Left ventricle myocardium inferior (tissue), 1 donor: ENCODE results near the gene APBB3. TPM values are rescaled to one million over a fixed set of nuclear protein-coding genes. Genes with fewer than 3 reads are reported as not detected.

Experiments
- DNase-seq: peaks from one replicate; pipeline ENCODE4 v3.0.0-alpha.2; 2020
- H3K27ac ChIP-seq: fragments of 200-600 bp; replicated peaks from 2 replicates; pipeline ENCODE4 v1.8.0; 2021
- H3K27me3 ChIP-seq: fragments of 200-600 bp; 2 replicates; pipeline ENCODE4 v1.8.0; 2021; ENCODE audit warnings: low read depth
- H3K36me3 ChIP-seq: fragments of 200-600 bp; 2 replicates; pipeline ENCODE4 v1.8.0; 2021
- H3K4me1 ChIP-seq: fragments of 200-600 bp; 2 replicates; pipeline ENCODE4 v1.8.0; 2021
- H3K4me3 ChIP-seq: fragments of 200-600 bp; 2 replicates; pipeline ENCODE4 v1.8.0; 2021; ENCODE audit warnings: mild to moderate bottlenecking, moderate library complexity
- H3K9me3 ChIP-seq: fragments of 200-600 bp; replicated peaks from 2 replicates; pipeline ENCODE4 v1.8.0; 2021
- CTCF ChIP-seq: fragments of 200-600 bp; IDR thresholded peaks from 2 replicates; pipeline ENCODE4 v1.8.0; 2021; ENCODE audit warnings: antibody characterized with exemption, mild to moderate bottlenecking, borderline replicate concordance
- intact Hi-C: fragments of 100-400 bp; cut with micrococcal nuclease; formaldehyde crosslinking; loops from one replicate; pipeline ENCODE4 v1.11.0; 2022
- total RNA-seq: library from RNA; stranded (reverse); fragmentation: NEBNext Ultra II Directional; extraction: Animal tissue kit (Norgen Biotek cat#: 25700); gene quantifications from one replicate; pipeline ENCODE4 v1.2.1, GENCODE V29; 2021
- donor health status: DM: no; HTN: yes; CAD: no; lungs with severe emphysema.

Gene APBB3
- total RNA-seq, 1 donor from 2014 or later = 12.1 TPM

GRCh38 chr5:140557965-140558364 lies 6.4 kb downstream of the APBB3 start:
- peaks cover 65% of the 10 kb centered on the region for H3K4me1 ChIP-seq
- no peak for DNase-seq
- intact Hi-C loops = no loop called here
- no peak for TF ChIP-seq CTCF
- H3K27me3 ChIP-seq = no peaks in the 10 kb centered on the region
- H3K36me3 ChIP-seq = peaks cover 28% of the 10 kb centered on the region
- H3K4me3 ChIP-seq = peak overlapping the region; percentile 80
- H3K9me3 ChIP-seq = no peaks in the 10 kb centered on the region
- peak overlapping the region; percentile 91 for H3K27ac ChIP-seq

GRCh38 chr5:140557136-140557805 lies 7.1 kb downstream of the APBB3 start, which contains the start of gene SRA1:
TSS of gene SRA1 (minus strand) at chr5:140557473. CDS start at chr5:140557452, 21 bp downstream.
- intact Hi-C loops = no loop called here

GRCh38 chr5:140556438-140556837 lies 8.0 kb downstream of the APBB3 start:
- intact Hi-C loops = no loop called here
- no peak for DNase-seq
- peaks cover 33% of the 10 kb centered on the region for H3K36me3 ChIP-seq
- H3K4me3 ChIP-seq = peak overlapping the region; percentile 80
- TF ChIP-seq CTCF = no peak
- H3K4me1 ChIP-seq = peaks cover 52% of the 10 kb centered on the region
- no peaks in the 10 kb centered on the region for H3K9me3 ChIP-seq
- no peaks in the 10 kb centered on the region for H3K27me3 ChIP-seq
- peak overlapping the region; percentile 91 for H3K27ac ChIP-seq

More at GRCh38 chr5:140557136-140557805, 7.1 kb downstream of the APBB3 start, which contains the start of gene SRA1:
- Histone ChIP-seq H3K36me3 (peaks cover 32% of the 10 kb centered on the region), H3K27me3 (no peaks in the 10 kb centered on the region), H3K4me1 (peaks cover 59% of the 10 kb centered on the region), H3K9me3 (no peaks in the 10 kb centered on the region), H3K4me3 (peak within 1 kb of the TSS; percentile 80), H3K27ac (peak within 1 kb of the TSS; percentile 91)
- no peak for TF ChIP-seq CTCF
- peak; percentile 94 for DNase-seq

GRCh38 chr5:140555747-140556312 lies 8.6 kb downstream of the APBB3 start:
- Histone ChIP-seq H3K27ac (no peak overlapping the region), H3K4me3 (peak overlapping the region; percentile 80), H3K9me3 (no peaks in the 10 kb centered on the region), H3K27me3 (no peaks in the 10 kb centered on the region), H3K36me3 (peaks cover 35% of the 10 kb centered on the region), H3K4me1 (peaks cover 54% of the 10 kb centered on the region)
- no peak for TF ChIP-seq CTCF
- no peak for DNase-seq
- intact Hi-C loops = no loop called here

GRCh38 chr5:140554454-140554853 lies 9.9 kb downstream of the APBB3 start:
- DNase-seq = no peak
- intact Hi-C loops = no loop called here
- no peak overlapping the region for H3K4me3 ChIP-seq
- H3K4me1 ChIP-seq = peaks cover 68% of the 10 kb centered on the region
- no peaks in the 10 kb centered on the region for H3K9me3 ChIP-seq
- peaks cover 39% of the 10 kb centered on the region for H3K36me3 ChIP-seq
- H3K27me3 ChIP-seq = no peaks in the 10 kb centered on the region
- H3K27ac ChIP-seq = peak overlapping the region; percentile 2
- TF ChIP-seq CTCF = no peak
